ENCODE data around the gene PPFIA4. TPM values are rescaled to one million over a fixed set of nuclear protein-coding genes. Genes with fewer than 3 reads are reported as not detected.

Gene PPFIA4
- total and polyA plus RNA-seq, 9 of the 15 experiments (the other 6 are each of a cell fraction or from before 2014, with no cell fraction given): 0.07 to 12.0 (median 0.70) TPM

GRCh38 chr1:203006948-203007871 is 19.1 kb upstream of the PPFIA4 start, which contains the start of gene TMEM183A (continued):
- no peak for TF ChIP-seq SMARCC2 (IDR thresholded peaks at IDR 0.05; ENCODE audit: low read depth)
- TF ChIP-seq BRD9 (IDR thresholded peaks at IDR 0.05; ENCODE audit: low read depth, partially characterized antibody): peak; percentile 80
- no peak for TF ChIP-seq ZNF77 (CRISPR knock-in tag; IDR thresholded peaks at IDR 0.05)
- TF ChIP-seq NUFIP1 (IDR thresholded peaks at IDR 0.05; ENCODE audit: partially characterized antibody): no peak
- 0 out of 2 replicates have a peak, but pooled peaks have one; percentile 7 for TF ChIP-seq BCOR (IDR thresholded peaks at IDR 0.05)
- no peak for TF ChIP-seq ZKSCAN8 (CRISPR knock-in tag; IDR thresholded peaks at IDR 0.05)
- TF ChIP-seq PML (IDR thresholded peaks at IDR 0.05; ENCODE audit: low read length): peak; percentile 92
- TF ChIP-seq ZNF23 (CRISPR knock-in tag; IDR thresholded peaks at IDR 0.05): no peak
- no peak for TF ChIP-seq HNRNPLL (IDR thresholded peaks at IDR 0.05; ENCODE audit: low read depth, low read length, poor library complexity, severe bottlenecking)
- TF ChIP-seq E2F3 (CRISPR knock-in tag; IDR thresholded peaks at IDR 0.05): no peak
- TF ChIP-seq ATF7 (IDR thresholded peaks at IDR 0.05): peak; percentile 93
- TF ChIP-seq ZNF584 (CRISPR knock-in tag; IDR thresholded peaks at IDR 0.05; ENCODE audit: low read depth): 0 out of 2 replicates have a peak, but pooled peaks have one; percentile 52
- no peak for TF ChIP-seq ZNF277 (CRISPR knock-in tag; IDR thresholded peaks at IDR 0.05; ENCODE audit: borderline replicate concordance)
- TF ChIP-seq MAFF (IDR thresholded peaks at IDR 0.05; ENCODE audit: low read length): no peak
- TF ChIP-seq FOXJ2 (tag; IDR thresholded peaks at IDR 0.05): peak; percentile 75; the same call in 1 of the 2 replicates
- TF ChIP-seq HDAC3 (IDR thresholded peaks at IDR 0.05; ENCODE audit: borderline replicate concordance, partially characterized antibody): no peak
- peak; percentile 72 for TF ChIP-seq CXXC5 (CRISPR knock-in tag; IDR thresholded peaks at IDR 0.05)
- TF ChIP-seq MAZ (CRISPR knock-in tag; conservative IDR thresholded peaks at IDR 0.05 in 1 of 2, IDR thresholded peaks at IDR 0.05 in 1 of 2): peak; percentile 67 to 75; a peak in 3 of 4 replicates
- 0 out of 2 replicates have a peak, but pooled peaks have one; percentile 86 for TF ChIP-seq ZC3H4 (CRISPR knock-in tag; IDR thresholded peaks at IDR 0.05; ENCODE audit: borderline replicate concordance)
- TF ChIP-seq NFIX (CRISPR knock-in tag; IDR thresholded peaks at IDR 0.05; ENCODE audit: low read depth): no peak
- peak; percentile 99 for TF ChIP-seq MTA1 (IDR thresholded peaks at IDR 0.05; ENCODE audit: borderline replicate concordance)
- 0 out of 2 replicates have a peak, but pooled peaks have one; percentile 27 for TF ChIP-seq JUN (IDR thresholded peaks at IDR 0.05; ENCODE audit: borderline replicate concordance, low read depth, low read length)
- no peak for TF ChIP-seq JUN (CRISPR knock-in tag; IDR thresholded peaks at IDR 0.05; ENCODE audit: borderline replicate concordance)
- no peak for TF ChIP-seq BACH1 (tag; IDR thresholded peaks at IDR 0.05)
- TF ChIP-seq RBM14 (IDR thresholded peaks at IDR 0.05; ENCODE audit: borderline replicate concordance, insufficient read depth, low read depth, low read length): no peak
- TF ChIP-seq ATF6 (CRISPR knock-in tag; IDR thresholded peaks at IDR 0.05): peak; percentile 92
